T-helper 2 cell treated with Interferon-gamma antibody and Interleukin-4, amounts not matched to agents 100 ng/mL and 5 ng/mL, for 36 hours (primary cell): ENCODE results near the gene LRP1B. TPM values are rescaled to one million over a fixed set of nuclear protein-coding genes. Genes with fewer than 3 reads are reported as not detected.

Experiments
- intact Hi-C: fragments of 100-400 bp; cut with micrococcal nuclease; formaldehyde crosslinking; loops from one replicate; pipeline ENCODE4 v1.15.1; 2023
- total RNA-seq: library from RNA; stranded (reverse); gene quantifications from 2 replicates; pipeline ENCODE4 v1.2.3, GENCODE V29; 2022

The LRP1B gene
- total RNA-seq, 1 donor from 2014 or later, result not detected

- intact Hi-C loops, result no loop called here
Observed at GRCh38 chr2:141782574-141782973, 348.2 kb downstream of the LRP1B start.

- intact Hi-C loops, result no loop called here
Observed at GRCh38 chr2:141778315-141778835, 352.4 kb downstream of the LRP1B start.

GRCh38 chr2:141770530-141770929, 360.3 kb downstream of the LRP1B start:
- intact Hi-C loops, result no loop called here

- intact Hi-C loops, result no loop called here
Observed at GRCh38 chr2:141767691-141768090, 363.1 kb downstream of the LRP1B start.

GRCh38 chr2:141767051-141767450, 363.8 kb downstream of the LRP1B start:
- intact Hi-C loops, result no loop called here

- intact Hi-C loops, result no loop called here
Observed at GRCh38 chr2:141766225-141766624, 364.6 kb downstream of the LRP1B start.

- intact Hi-C loops, result no loop called here
Observed at GRCh38 chr2:141748616-141749015, 382.2 kb downstream of the LRP1B start.

- intact Hi-C loops, result no loop called here
Observed at GRCh38 chr2:141741652-141742051, 389.2 kb downstream of the LRP1B start.

- intact Hi-C loops, result no loop called here
Observed at GRCh38 chr2:141737492-141738255, 393.1 kb downstream of the LRP1B start.

GRCh38 chr2:141736466-141736865, 394.4 kb downstream of the LRP1B start:
- intact Hi-C loops, result no loop called here

- intact Hi-C loops, result no loop called here
Observed at GRCh38 chr2:141728886-141729285, 401.9 kb downstream of the LRP1B start.

- intact Hi-C loops, result no loop called here
Observed at GRCh38 chr2:141728142-141728541, 402.7 kb downstream of the LRP1B start.

GRCh38 chr2:141724426-141724825, 406.4 kb downstream of the LRP1B start:
- intact Hi-C loops, result no loop called here

- intact Hi-C loops, result no loop called here
Observed at GRCh38 chr2:141723814-141724213, 407.0 kb downstream of the LRP1B start.

GRCh38 chr2:141720476-141720875, 410.3 kb downstream of the LRP1B start:
- intact Hi-C loops, result no loop called here

GRCh38 chr2:141714496-141714895, 416.3 kb downstream of the LRP1B start:
- intact Hi-C loops, result no loop called here

GRCh38 chr2:141711627-141712026, 419.2 kb downstream of the LRP1B start:
- intact Hi-C loops, result no loop called here

GRCh38 chr2:141710589-141711239, 420.1 kb downstream of the LRP1B start:
- intact Hi-C loops, result no loop called here

GRCh38 chr2:141709756-141710155, 421.1 kb downstream of the LRP1B start:
- intact Hi-C loops, result no loop called here

- intact Hi-C loops, result no loop called here
Observed at GRCh38 chr2:141707486-141707885, 423.3 kb downstream of the LRP1B start.

- intact Hi-C loops, result no loop called here
Observed at GRCh38 chr2:141704541-141704940, 426.3 kb downstream of the LRP1B start.

- intact Hi-C loops, result no loop called here
Observed at GRCh38 chr2:141703501-141703900, 427.3 kb downstream of the LRP1B start.

GRCh38 chr2:141701618-141702017, 429.2 kb downstream of the LRP1B start:
- intact Hi-C loops, result no loop called here
